Muscle of back (tissue), 11 donors: Measurements from ENCODE around the gene C4BPB. TPM values are rescaled to one million over a fixed set of nuclear protein-coding genes. Genes with fewer than 3 reads are reported as not detected.

Source experiments
- DNase-seq, 3 donors: peaks; one replicate each; pipeline versions ENCODE4 v3.0.0 to v3.0.0-alpha.2; 2013
- polyA plus RNA-seq, 10 donors: library from polyadenylated mRNA; unstranded; fragments of 120-200 nt; gene quantifications; one replicate each; pipeline ENCODE4 v1.2.1, GENCODE V29; 2013; ENCODE audit not compliant: insufficient read length in 10 of 10

Gene C4BPB
- polyA plus RNA-seq, 10 donors, result 0.13 to 0.79 (median 0.37) TPM

- no peak for DNase-seq
These were observed 6.9 kb upstream of the C4BPB start for GRCh38 chr1:207081806-207082205.

GRCh38 chr1:207084232-207084631 lies 4.4 kb upstream of the C4BPB start:
- no peak for DNase-seq

DNA sequence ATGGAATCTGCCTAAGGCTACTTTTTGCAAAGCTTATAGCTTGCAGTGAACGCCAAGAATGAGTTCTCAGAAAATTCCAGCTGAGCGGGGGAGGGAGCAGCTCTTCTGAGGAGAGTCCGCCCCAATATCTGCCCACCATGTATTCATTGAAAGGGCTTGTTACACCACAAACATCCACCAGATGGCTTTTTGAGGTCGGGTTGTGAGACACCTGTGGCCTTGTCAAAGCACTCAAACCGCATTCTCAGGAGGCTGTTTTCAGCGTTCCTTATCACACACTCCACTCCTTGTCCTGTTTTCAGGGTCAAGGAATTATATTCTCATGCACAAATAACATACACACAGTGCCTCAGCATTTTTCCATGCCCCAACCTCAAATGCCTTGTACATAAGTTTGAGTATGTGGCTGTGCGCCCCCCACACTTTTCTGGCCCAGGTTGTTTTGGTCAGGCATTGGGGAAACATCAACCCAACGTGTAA lies 3.9 kb upstream of the C4BPB start:
- DNase-seq, result peak; percentile 34 to 74 (median 55)

DNA sequence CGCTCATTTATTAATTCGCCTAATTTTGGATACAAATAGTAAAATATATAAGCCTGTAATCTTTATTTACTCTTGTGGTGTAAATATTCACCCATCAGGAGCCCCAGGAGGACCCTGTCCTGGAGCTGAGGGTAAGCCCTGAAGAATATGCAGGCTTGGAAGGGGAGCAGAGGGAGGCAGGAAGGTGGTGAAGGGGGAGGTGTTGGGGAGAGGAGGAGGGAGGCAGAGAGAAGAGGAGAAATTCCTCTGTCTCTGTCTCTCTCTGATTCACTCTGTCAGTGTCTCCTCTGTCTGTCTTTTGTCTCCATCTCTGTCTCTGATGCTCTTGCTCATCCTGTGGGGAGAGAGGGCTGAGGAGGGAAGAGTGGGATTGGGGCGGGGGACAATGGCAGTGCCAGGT lies 2.8 kb upstream of the C4BPB start:
- DNase-seq, result no peak

GRCh38 chr1:207088161-207088560 lies 499 bp upstream of the C4BPB start:
- no peak for DNase-seq

DNA sequence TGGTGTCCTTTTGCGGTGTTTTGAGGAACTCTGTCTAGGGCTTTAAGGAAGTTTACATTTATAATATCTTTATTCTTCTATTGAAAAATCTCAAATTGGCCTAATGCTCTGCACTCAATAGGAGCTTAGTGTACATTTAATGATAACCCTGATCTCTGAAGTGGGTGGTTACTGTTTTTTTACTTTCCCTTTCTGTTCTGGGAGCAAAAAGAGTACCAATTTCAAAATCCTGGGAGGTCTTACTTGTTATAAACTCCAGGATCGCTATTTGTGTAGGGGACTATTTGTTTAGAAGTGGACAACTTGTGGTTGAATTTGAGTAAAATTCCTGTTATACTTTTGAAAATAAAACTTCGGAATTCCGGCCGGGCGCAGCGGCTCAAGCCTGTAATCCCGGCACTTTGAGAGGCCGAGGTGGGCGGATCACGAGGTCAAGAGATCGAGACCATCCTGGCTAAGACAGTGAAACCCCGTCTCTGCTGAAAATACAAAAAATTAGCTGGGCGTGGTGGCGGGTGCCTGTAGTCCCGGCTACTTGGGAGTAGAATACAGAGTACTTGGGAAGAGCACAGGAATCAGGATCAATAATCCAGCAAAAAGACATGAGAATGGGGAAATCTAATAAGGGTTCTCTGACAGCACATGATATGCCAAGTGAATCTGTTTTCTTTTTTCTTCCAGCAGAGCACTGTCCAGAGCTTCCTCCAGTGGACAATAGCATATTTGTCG lies 1.1 kb downstream of the C4BPB start:
- DNase-seq, result no peak

GRCh38 chr1:207091200-207091908 lies 2.7 kb downstream of the C4BPB start:
- no peak for DNase-seq

DNA sequence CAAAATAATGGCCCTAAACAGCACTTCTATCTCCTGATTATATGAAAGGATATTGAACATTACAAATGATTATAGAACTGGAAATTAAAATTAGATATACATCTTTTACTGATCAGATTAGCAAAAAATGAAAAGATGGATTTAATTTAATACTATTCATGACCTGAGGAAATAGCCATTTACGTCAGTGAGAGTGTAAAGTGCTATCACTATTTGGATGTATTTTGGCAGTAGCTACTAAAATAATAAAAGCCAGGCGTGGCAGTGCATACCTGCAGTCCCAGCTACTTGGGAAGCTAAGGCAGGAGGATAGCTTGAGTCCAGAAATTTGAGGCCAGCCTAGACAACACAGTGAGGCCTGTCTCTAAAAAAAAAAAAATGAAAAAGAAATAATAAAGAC lies 5.3 kb downstream of the C4BPB start:
- no peak for DNase-seq

GRCh38 chr1:207097871-207098324 lies 9.2 kb downstream of the C4BPB start:
- no peak for DNase-seq

- no peak for DNase-seq
These were observed 13.1 kb downstream of the C4BPB start for GRCh38 chr1:207101720-207102119.

DNA sequence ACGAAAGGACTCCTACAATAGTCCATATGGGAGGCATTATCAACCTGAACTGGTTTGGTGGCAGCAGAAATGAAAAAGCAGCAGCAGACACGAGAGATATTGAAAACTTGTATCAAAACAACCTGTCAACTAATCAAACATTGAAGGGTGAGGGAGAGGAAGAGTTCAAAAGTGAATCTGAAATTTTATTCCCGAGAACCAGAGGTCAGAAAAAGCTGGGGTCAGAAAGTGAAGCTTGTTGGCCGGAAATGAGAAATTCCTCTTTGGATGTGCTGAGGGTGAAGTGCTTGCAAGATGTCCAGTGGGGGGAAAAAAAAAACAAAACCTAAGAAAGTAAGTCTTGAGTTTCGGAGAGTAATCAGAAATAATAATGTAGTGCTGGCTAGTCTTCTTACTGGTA lies 13.5 kb downstream of the C4BPB start:
- no peak for DNase-seq

DNA sequence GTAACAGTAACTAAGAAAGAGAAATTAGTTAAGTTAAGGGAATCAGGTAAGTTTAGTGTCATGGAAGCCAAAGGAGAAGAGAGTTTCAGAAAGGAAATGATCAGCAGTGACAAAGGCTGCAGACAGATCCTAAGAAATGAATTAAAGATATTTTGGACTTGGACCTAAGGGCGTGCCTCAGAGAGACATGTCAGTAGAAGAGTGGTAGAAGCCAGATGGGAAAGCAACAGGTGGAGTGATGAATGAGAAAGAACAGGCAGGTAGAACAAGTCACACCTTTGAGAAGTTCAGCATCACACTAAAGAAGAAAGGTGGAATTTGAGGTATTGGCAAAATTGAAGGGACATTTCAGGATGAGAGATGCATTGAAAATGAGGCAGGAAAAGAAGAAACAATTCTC lies 14.0 kb downstream of the C4BPB start:
- no peak for DNase-seq

- no peak for DNase-seq
These were observed 15.3 kb downstream of the C4BPB start, which contains the start of gene C4BPA for GRCh38 chr1:207103892-207104373. C4BPA (plus strand) TSS chr1:207104233; CDS start chr1:207113026, 8,793 bp downstream.

- DNase-seq, result no peak
These were observed 20.3 kb downstream of the C4BPB start for GRCh38 chr1:207109004-207109403.

DNA sequence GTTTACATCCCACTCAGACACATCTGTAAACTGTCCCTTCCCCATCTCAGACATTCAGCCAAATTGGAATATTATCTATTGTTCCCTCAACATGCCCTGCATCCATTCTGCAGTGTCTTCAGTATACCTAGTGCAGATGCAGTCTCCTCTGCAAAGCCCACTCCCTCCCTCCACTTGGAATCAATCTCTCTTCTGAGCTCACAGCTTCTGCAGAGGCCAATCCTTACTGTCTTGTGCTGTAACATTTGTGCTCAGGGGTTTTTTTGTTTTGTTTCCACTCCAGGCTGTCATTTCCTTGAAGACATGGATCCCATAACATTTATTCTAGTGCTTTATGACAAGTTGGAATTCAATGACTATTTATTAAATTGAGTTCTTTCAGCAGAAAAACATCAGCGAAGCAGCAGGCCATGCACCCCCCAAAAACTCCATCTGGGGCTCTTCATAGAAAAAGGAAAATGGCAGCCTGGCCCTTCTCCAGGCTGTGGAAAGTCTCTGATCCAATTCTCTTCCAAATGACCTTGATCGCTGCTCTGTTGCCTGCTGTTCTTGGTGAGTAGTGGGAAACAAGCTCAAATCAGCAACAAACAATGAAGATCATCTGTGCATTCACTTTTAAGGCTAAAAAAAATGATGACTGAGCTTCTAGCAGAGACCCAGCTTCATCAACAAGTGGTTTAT lies 24.1 kb downstream of the C4BPB start:
- peak in 2 of 3 donors; percentile 29 to 66 for DNase-seq

DNA sequence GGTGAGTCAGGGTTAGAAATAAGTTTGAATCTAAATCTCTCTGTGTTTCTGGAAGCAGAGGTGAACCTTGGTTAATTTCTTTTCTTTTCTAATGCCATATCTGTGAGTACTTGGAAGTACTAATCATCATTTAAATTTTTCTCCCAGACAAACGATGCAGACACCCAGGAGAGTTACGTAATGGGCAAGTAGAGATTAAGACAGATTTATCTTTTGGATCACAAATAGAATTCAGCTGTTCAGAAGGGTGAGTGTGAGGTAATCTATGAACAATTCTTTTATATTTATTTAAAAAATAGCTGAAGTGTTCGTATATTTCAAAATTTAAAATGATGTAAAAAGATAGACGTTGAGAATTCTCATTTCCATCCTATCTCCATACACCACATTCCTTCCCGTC lies 26.6 kb downstream of the C4BPB start:
- DNase-seq, result no peak

DNA sequence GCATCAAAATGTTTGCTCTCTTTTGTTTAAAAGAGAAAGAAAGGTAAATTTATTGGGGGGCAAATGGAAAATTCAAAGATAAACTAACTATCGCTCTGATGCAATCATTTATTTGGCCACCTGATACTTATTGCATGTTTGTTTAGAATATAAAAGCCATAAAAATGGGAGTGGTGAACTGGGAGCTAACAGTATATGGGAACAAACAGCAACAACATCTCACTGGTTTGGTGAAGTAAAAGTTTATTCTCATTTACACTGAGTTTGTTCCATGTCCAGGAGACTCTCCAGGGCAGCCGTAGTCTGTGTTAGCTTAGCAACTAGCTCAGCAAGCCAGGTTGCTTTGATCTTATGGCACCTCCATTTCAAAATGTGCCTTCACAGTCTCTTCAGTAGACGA lies 35.7 kb downstream of the C4BPB start:
- no peak for DNase-seq

DNA sequence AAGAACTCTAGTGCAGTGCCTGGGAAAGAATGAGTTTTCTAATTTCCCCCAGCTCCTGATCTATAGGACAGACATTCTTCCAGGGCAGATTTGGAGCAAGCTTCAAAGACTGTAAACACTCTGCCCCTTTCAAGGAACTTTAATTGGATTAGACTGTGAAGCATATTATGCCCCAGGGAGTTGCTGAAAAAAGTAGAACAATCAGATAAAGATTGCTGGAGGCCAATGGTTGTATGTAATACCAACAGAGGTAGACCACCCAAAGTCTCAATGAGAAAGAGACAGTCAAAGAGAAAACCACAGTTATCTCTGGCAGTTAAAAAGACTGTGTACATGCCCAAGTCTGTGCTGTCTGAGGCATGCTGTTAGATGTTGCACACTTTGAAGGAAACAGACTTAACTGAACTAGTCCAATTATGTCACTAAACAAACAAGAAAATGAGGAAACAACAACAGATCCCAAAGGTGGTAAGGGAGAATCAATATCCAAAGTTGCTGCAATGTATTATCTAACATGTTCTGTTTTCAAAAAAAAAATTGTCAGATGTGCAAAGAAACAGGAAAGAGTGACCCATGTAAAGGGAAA lies 39.8 kb downstream of the C4BPB start:
- no peak for DNase-seq

DNA sequence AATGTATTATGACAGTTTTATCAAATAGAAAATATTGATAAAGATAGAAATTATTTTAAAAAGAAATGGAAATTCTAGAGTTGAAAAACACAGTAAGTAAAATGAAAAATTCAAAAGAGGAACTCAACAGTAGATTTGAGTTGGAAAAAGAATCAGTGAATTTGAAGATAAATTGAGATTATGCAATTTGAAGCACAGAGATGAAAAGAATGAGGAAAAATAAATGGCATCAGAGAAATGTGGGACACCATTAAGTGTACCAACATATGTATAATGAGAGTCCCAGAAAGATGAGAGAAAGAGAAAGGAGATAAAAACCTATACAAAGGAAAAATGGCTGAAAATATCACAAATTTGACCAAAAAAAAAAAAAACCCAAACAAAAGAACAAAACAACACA lies 40.4 kb downstream of the C4BPB start:
- no peak for DNase-seq

- DNase-seq, result no peak
These were observed 41.8 kb downstream of the C4BPB start for GRCh38 chr1:207130252-207131036.

GRCh38 chr1:207131163-207131562 lies 42.5 kb downstream of the C4BPB start:
- no peak for DNase-seq
